Activated CD8-positive, alpha-beta T cell treated with anti-CD3 and anti-CD28 coated beads, Interleukin-2, amount 10 ng/mL, durations not matched to agents 7 days and 5 days (primary cell): ENCODE results near the gene TGFBR2. TPM values are rescaled to one million over a fixed set of nuclear protein-coding genes. Genes with fewer than 3 reads are reported as not detected.

Experiments
- ATAC-seq: fragments of 150-1000 bp; cut with Tn5 transposase; one replicate; pipeline ENCODE4 v1.10.0; 2021; ENCODE audit warnings: moderate library complexity
- CTCF ChIA-PET: fragments of 350-600 bp; sonication (Branson Sonifier 250); formaldehyde crosslinking; loops from one replicate; lab custom pipeline; 2021; ENCODE audit warnings: antibody characterized with exemption; lab: Charles Lee
- POLR2A ChIA-PET: fragments of 350-600 bp; sonication (Branson Sonifier 250); formaldehyde crosslinking; loops from one replicate; lab custom pipeline; 2021; ENCODE audit warnings: antibody characterized with exemption; lab: Charles Lee
- DNase-seq: peaks from one replicate; pipeline ENCODE4 v3.0.0-alpha.2; 2020
- H3K27ac Mint-ChIP-seq: one replicate; pipeline ENCODE4 v1.8.0; 2021; ENCODE audit warnings: mild to moderate bottlenecking, mixed read lengths
- H3K27me3 Mint-ChIP-seq: one replicate; pipeline ENCODE4 v1.8.0; 2021; ENCODE audit warnings: low read depth, mixed read lengths
- H3K36me3 Mint-ChIP-seq: one replicate; pipeline ENCODE4 v1.8.0; 2021; ENCODE audit warnings: low read depth, mixed read lengths
- H3K4me1 Mint-ChIP-seq: one replicate; pipeline ENCODE4 v1.8.0; 2021; ENCODE audit warnings: low read depth, mixed read lengths
- H3K4me3 Mint-ChIP-seq: one replicate; pipeline ENCODE4 v1.8.0; 2021; ENCODE audit warnings: mild to moderate bottlenecking, mixed read lengths
- H3K9me3 Mint-ChIP-seq: one replicate; pipeline ENCODE4 v1.8.0; 2022; ENCODE audit warnings: mixed read lengths; ENCODE audit not compliant: insufficient read depth
- total RNA-seq, 2 experiments: library from RNA; stranded (reverse); gene quantifications; one replicate each; pipeline ENCODE4 v1.2.3, GENCODE V29; 2021

TGFBR2 gene
- total RNA-seq, 2 experiments from 2014 or later: 62.7 to 64.5 TPM

GRCh38 chr3:30646961-30647752, 40.8 kb downstream of the TGFBR2 start:
- no peak for ATAC-seq
- Mint-ChIP-seq H3K27me3 (no peaks in the 10 kb centered on the region), H3K4me1 (peaks cover 97% of the 10 kb centered on the region), H3K36me3 (peaks cover 80% of the 10 kb centered on the region), H3K9me3 (no peaks in the 10 kb centered on the region), H3K27ac (peak overlapping the region; percentile 93), H3K4me3 (peak overlapping the region; percentile 47)
- CTCF ChIA-PET: interaction anchor here (1.2 to 3.2 kb wide), 3 partner anchors 9 to 46 kb away, joined by 3 to 11 read pairs (median 7); no protein-coding TSS in a partner anchor
- POLR2A ChIA-PET: interaction anchor here (0.7 to 2.8 kb wide), 8 partner anchors 10 to 57 kb away, joined by 3 to 26 read pairs (median 4); partner anchors contain the start of gene TGFBR2
- no peak for DNase-seq

GRCh38 chr3:30648670-30649357, 42.4 kb downstream of the TGFBR2 start:
- DNase-seq: no peak
- ChIA-PET CTCF (interaction anchor here (0.9 to 3.2 kb wide), 3 partner anchors 10 to 607 kb away, joined by 3 to 11 read pairs (median 3); no protein-coding TSS in a partner anchor), POLR2A (interaction anchor here (0.6 to 2.8 kb wide), 3 partner anchors 8 to 24 kb away, joined by 3 to 26 read pairs (median 3); no protein-coding TSS in a partner anchor)
- ATAC-seq: no peak
- H3K27ac Mint-ChIP-seq: peak overlapping the region; percentile 74
- H3K27me3 Mint-ChIP-seq: no peaks in the 10 kb centered on the region
- peaks cover 90% of the 10 kb centered on the region for H3K36me3 Mint-ChIP-seq
- H3K4me1 Mint-ChIP-seq: peaks cover 98% of the 10 kb centered on the region
- no peaks in the 10 kb centered on the region for H3K9me3 Mint-ChIP-seq
- no peak overlapping the region for H3K4me3 Mint-ChIP-seq

GRCh38 chr3:30649572-30650318, 43.3 kb downstream of the TGFBR2 start:
- ChIA-PET CTCF (interaction anchor here (0.6 to 0.7 kb wide), 2 partner anchors 634 to 922 kb away, joined by 3 read pairs; no protein-coding TSS in a partner anchor), POLR2A (interaction anchor here (0.9 kb wide), 1 partner anchor 15 kb away, joined by 3 read pairs; no protein-coding TSS in a partner anchor)
- ATAC-seq: no peak
- Mint-ChIP-seq H3K4me3 (no peak overlapping the region), H3K4me1 (peaks cover 98% of the 10 kb centered on the region), H3K27me3 (no peaks in the 10 kb centered on the region), H3K27ac (peak overlapping the region; percentile 47), H3K9me3 (no peaks in the 10 kb centered on the region), H3K36me3 (peaks cover 95% of the 10 kb centered on the region)
- DNase-seq: no peak

GRCh38 chr3:30650348-30650995, 44.1 kb downstream of the TGFBR2 start:
- ChIA-PET POLR2A (no interaction called here), CTCF (interaction anchor here (0.6 kb wide), 1 partner anchor 921 kb away, joined by 3 read pairs; no protein-coding TSS in a partner anchor)
- Mint-ChIP-seq H3K27me3 (no peaks in the 10 kb centered on the region), H3K36me3 (peaks cover 98% of the 10 kb centered on the region), H3K4me1 (peaks cover 98% of the 10 kb centered on the region), H3K9me3 (no peaks in the 10 kb centered on the region), H3K27ac (peak overlapping the region; percentile 51), H3K4me3 (no peak overlapping the region)
- DNase-seq: no peak
- ATAC-seq: no peak

- POLR2A ChIA-PET: interaction anchor here (0.8 to 2.7 kb wide), 7 partner anchors 10 to 47 kb away, joined by 3 to 25 read pairs (median 4); no protein-coding TSS in a partner anchor
Observed at GRCh38 chr3:30654269-30654668, 47.9 kb downstream of the TGFBR2 start.

GRCh38 chr3:30655187-30655812, 48.9 kb downstream of the TGFBR2 start:
- no peaks in the 10 kb centered on the region for H3K9me3 Mint-ChIP-seq
- H3K4me1 Mint-ChIP-seq: peaks cover 97% of the 10 kb centered on the region
- no peaks in the 10 kb centered on the region for H3K27me3 Mint-ChIP-seq
- ATAC-seq (peak; percentile 48), DNase-seq (peak; percentile 65)
- H3K27ac Mint-ChIP-seq: peak overlapping the region; percentile 93
- ChIA-PET CTCF (interaction anchor here (0.8 to 3.4 kb wide), 14 partner anchors 8 to 524 kb away, joined by 3 to 11 read pairs (median 4); partner anchors contain the start of gene TGFBR2), POLR2A (interaction anchor here (0.8 to 4.7 kb wide), 16 partner anchors 8 to 48 kb away, joined by 3 to 26 read pairs (median 6); partner anchors contain the start of gene TGFBR2)
- H3K4me3 Mint-ChIP-seq: peak overlapping the region; percentile 26
- H3K36me3 Mint-ChIP-seq: peaks cover 90% of the 10 kb centered on the region

More at GRCh38 chr3:30654269-30654668, 47.9 kb downstream of the TGFBR2 start:
- H3K27me3 Mint-ChIP-seq: no peaks in the 10 kb centered on the region
- peak overlapping the region; percentile 26 for H3K4me3 Mint-ChIP-seq
- H3K9me3 Mint-ChIP-seq: no peaks in the 10 kb centered on the region
- ATAC-seq (no peak), DNase-seq (no peak)
- peaks cover 98% of the 10 kb centered on the region for H3K36me3 Mint-ChIP-seq
- peaks cover 99% of the 10 kb centered on the region for H3K4me1 Mint-ChIP-seq
- CTCF ChIA-PET: interaction anchor here (1.0 to 3.4 kb wide), 2 partner anchors 10 to 39 kb away, joined by 3 to 11 read pairs; no protein-coding TSS in a partner anchor
- H3K27ac Mint-ChIP-seq: peak overlapping the region; percentile 93

GRCh38 chr3:30656624-30657141, 50.3 kb downstream of the TGFBR2 start:
- peaks cover 99% of the 10 kb centered on the region for H3K4me1 Mint-ChIP-seq
- POLR2A ChIA-PET: interaction anchor here (1.0 to 4.7 kb wide), 6 partner anchors 9 to 50 kb away, joined by 5 to 26 read pairs (median 11); partner anchors contain the start of gene TGFBR2
- peak overlapping the region; percentile 26 for H3K4me3 Mint-ChIP-seq
- peak overlapping the region; percentile 93 for H3K27ac Mint-ChIP-seq
- no peak for ATAC-seq
- no peaks in the 10 kb centered on the region for H3K27me3 Mint-ChIP-seq
- DNase-seq: no peak
- CTCF ChIA-PET: interaction anchor here (1.7 to 4.1 kb wide), 4 partner anchors 10 to 458 kb away, joined by 7 to 18 read pairs (median 9); no protein-coding TSS in a partner anchor
- no peaks in the 10 kb centered on the region for H3K9me3 Mint-ChIP-seq
- peaks cover 90% of the 10 kb centered on the region for H3K36me3 Mint-ChIP-seq

- ATAC-seq: peak; percentile 38
- Mint-ChIP-seq H3K27me3 (no peaks in the 10 kb centered on the region), H3K36me3 (peaks cover 90% of the 10 kb centered on the region), H3K4me3 (peak overlapping the region; percentile 45), H3K4me1 (peaks cover 99% of the 10 kb centered on the region), H3K9me3 (no peaks in the 10 kb centered on the region), H3K27ac (peak overlapping the region; percentile 93)
- no peak for DNase-seq
- POLR2A ChIA-PET: interaction anchor here (1.1 to 4.7 kb wide), 13 partner anchors 9 to 304 kb away, joined by 3 to 26 read pairs (median 5); partner anchors contain the start of gene TGFBR2
- CTCF ChIA-PET: interaction anchor here (0.7 to 4.1 kb wide), 15 partner anchors 9 to 459 kb away, joined by 3 to 18 read pairs (median 7); no protein-coding TSS in a partner anchor
Observed at GRCh38 chr3:30657914-30658313, 51.5 kb downstream of the TGFBR2 start.

GRCh38 chr3:30658328-30659052, 52.1 kb downstream of the TGFBR2 start:
- ChIA-PET CTCF (interaction anchor here (0.6 to 4.1 kb wide), 20 partner anchors 9 to 459 kb away, joined by 3 to 18 read pairs (median 6); partner anchors contain the start of gene TGFBR2), POLR2A (interaction anchor here (0.9 to 4.7 kb wide), 17 partner anchors 9 to 305 kb away, joined by 3 to 26 read pairs (median 5); partner anchors contain the start of gene TGFBR2)
- Mint-ChIP-seq H3K36me3 (peaks cover 90% of the 10 kb centered on the region), H3K4me1 (peaks cover 99% of the 10 kb centered on the region), H3K9me3 (no peaks in the 10 kb centered on the region), H3K27ac (peak overlapping the region; percentile 93), H3K4me3 (peak overlapping the region; percentile 45), H3K27me3 (no peaks in the 10 kb centered on the region)
- ATAC-seq (peak; percentile 72), DNase-seq (peak; percentile 70)
